ENCODE data around the gene DOCK2.

DOCK2 gene

GRCh38 chr5:169869066-169869465 is 232.0 kb downstream of the DOCK2 start:
- Histone ChIP-seq H3K27me3 (no peaks in the 10 kb centered on the region), H3K36me3 (no peaks in the 10 kb centered on the region), H3K9me3 (no peaks in the 10 kb centered on the region), H3K4me1 (no peaks in the 10 kb centered on the region), H3K27ac (no peak overlapping the region), H3K4me3 (no peak overlapping the region)
- DNase-seq, result no peak
- TF ChIP-seq, protein P1, sequence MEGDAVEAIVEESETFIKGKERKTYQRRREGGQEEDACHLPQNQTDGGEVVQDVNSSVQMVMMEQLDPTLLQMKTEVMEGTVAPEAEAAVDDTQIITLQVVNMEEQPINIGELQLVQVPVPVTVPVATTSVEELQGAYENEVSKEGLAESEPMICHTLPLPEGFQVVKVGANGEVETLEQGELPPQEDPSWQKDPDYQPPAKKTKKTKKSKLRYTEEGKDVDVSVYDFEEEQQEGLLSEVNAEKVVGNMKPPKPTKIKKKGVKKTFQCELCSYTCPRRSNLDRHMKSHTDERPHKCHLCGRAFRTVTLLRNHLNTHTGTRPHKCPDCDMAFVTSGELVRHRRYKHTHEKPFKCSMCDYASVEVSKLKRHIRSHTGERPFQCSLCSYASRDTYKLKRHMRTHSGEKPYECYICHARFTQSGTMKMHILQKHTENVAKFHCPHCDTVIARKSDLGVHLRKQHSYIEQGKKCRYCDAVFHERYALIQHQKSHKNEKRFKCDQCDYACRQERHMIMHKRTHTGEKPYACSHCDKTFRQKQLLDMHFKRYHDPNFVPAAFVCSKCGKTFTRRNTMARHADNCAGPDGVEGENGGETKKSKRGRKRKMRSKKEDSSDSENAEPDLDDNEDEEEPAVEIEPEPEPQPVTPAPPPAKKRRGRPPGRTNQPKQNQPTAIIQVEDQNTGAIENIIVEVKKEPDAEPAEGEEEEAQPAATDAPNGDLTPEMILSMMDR (IDR thresholded peaks at IDR 0.05), result no peak
- intact Hi-C loops (cut with DNase I; ENCODE audit: low total_unique reads), result no loop called here

GRCh38 chr5:169870211-169870610 is 233.1 kb downstream of the DOCK2 start:
- intact Hi-C loops (cut with DNase I; ENCODE audit: low total_unique reads), result no loop called here
- no peaks in the 10 kb centered on the region for H3K4me1 ChIP-seq
- no peaks in the 10 kb centered on the region for H3K36me3 ChIP-seq
- TF ChIP-seq, protein P1 (IDR thresholded peaks at IDR 0.05), result no peak
- H3K27me3 ChIP-seq, result no peaks in the 10 kb centered on the region
- H3K4me3 ChIP-seq, result no peak overlapping the region
- no peaks in the 10 kb centered on the region for H3K9me3 ChIP-seq
- DNase-seq, result no peak
- H3K27ac ChIP-seq, result no peak overlapping the region

DNA sequence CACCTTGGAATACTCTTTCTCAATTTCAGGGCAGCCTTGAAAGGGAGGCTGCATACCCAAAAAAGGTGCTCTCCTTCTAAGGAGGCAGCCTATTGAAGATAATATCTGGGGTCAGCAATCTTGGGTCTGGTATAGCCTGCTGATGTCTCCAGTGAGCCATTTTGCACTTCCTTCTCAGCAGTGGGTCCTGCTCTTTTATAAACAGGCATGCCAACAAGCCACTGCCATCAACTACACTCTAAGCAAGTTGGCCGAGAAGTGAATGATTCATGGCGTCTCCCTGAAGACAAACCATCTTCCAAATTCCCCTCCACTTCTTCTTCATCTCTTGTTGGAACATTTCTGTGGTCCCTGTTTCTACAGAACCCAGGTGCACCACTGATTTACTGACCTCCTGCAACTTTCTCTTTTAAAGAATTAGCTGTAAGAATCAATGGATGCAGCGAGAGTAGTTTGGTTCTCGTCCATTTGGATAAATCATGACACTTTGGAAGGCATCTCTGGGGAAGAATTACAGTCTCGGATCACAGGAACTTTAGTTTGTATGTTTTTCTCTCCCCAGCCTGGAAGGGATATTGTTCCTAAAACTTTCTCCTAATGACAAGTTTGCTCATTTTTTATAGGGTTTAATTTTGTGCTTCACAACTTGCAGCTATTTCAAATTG is 234.9 kb downstream of the DOCK2 start:
- H3K4me3 ChIP-seq, result no peak overlapping the region
- intact Hi-C loops (cut with DNase I; ENCODE audit: low total_unique reads), result no loop called here
- H3K36me3 ChIP-seq, result no peaks in the 10 kb centered on the region
- H3K27ac ChIP-seq, result no peak overlapping the region
- no peaks in the 10 kb centered on the region for H3K27me3 ChIP-seq
- TF ChIP-seq, protein P1 (IDR thresholded peaks at IDR 0.05), result no peak
- no peaks in the 10 kb centered on the region for H3K9me3 ChIP-seq
- no peaks in the 10 kb centered on the region for H3K4me1 ChIP-seq
- DNase-seq, result no peak

GRCh38 chr5:169873642-169874041 is 236.6 kb downstream of the DOCK2 start:
- DNase-seq, result no peak
- no peaks in the 10 kb centered on the region for H3K36me3 ChIP-seq
- no peaks in the 10 kb centered on the region for H3K27me3 ChIP-seq
- H3K4me1 ChIP-seq, result no peaks in the 10 kb centered on the region
- TF ChIP-seq, protein P1 (IDR thresholded peaks at IDR 0.05), result no peak
- H3K4me3 ChIP-seq, result no peak overlapping the region
- no peak overlapping the region for H3K27ac ChIP-seq
- intact Hi-C loops (cut with DNase I; ENCODE audit: low total_unique reads), result no loop called here
- no peaks in the 10 kb centered on the region for H3K9me3 ChIP-seq

DNA sequence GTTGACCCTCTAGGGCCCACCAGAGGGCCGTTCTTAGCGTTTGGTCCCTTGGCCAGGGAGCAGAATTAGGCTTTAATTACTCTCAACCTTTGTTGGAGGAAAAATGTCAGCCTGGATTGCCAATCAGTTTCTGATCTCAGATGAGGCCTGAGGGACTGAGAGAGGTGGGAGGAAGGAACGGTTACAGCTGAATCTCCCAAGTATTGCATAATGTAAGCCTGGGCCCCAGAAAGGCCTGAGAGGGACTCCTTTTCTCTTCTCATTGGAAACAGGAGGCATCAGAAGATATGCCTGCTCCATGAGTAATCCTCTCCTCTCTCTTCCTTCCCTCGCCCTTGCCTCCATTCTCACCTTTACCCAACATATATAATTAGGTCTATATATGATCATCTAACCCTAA is 237.5 kb downstream of the DOCK2 start:
- no peaks in the 10 kb centered on the region for H3K36me3 ChIP-seq
- no peaks in the 10 kb centered on the region for H3K9me3 ChIP-seq
- no peaks in the 10 kb centered on the region for H3K4me1 ChIP-seq
- no peaks in the 10 kb centered on the region for H3K27me3 ChIP-seq
- no peak overlapping the region for H3K27ac ChIP-seq
- DNase-seq, result no peak
- TF ChIP-seq, protein P1 (IDR thresholded peaks at IDR 0.05), result no peak
- intact Hi-C loops (cut with DNase I; ENCODE audit: low total_unique reads), result no loop called here
- no peak overlapping the region for H3K4me3 ChIP-seq

Data from tibial artery (tissue), 4 donors.